Prostate gland (tissue), 2 donors: ENCODE data around the gene ADARB2.

Source experiments
- POLR2A ChIP-seq: fragments of 450-650 bp; IDR thresholded peaks from one replicate; pipeline ENCODE4 v1.6.1; 2016; ENCODE audit warnings: antibody characterized with exemption, mild to moderate bottlenecking
- POLR2AphosphoS5 ChIP-seq: sonication (generic); formaldehyde crosslinking; IDR thresholded peaks from one replicate; pipeline ENCODE4 v1.6.1; 2017; ENCODE audit warnings: antibody characterized with exemption
- TF ChIP-seq, protein P1 (sequence below), 4 experiments: fragments of 200-600 bp in 2 of 4; fragments of 450-650 bp in 2 of 4; sonication (generic) in 2 of 4; IDR thresholded peaks; 1 replicate in 3 of 4; 2 replicates in 1 of 4; pipeline ENCODE4 v1.5.1; 2016 to 2019; ENCODE audit warnings: antibody characterized with exemption in 4 of 4, mild to moderate bottlenecking in 2 of 4, moderate library complexity in 2 of 4

GRCh38 chr10:1294748-1295147 lies 442.6 kb downstream of the ADARB2 start:
- TF ChIP-seq POLR2A (no peak), POLR2AphosphoS5 (no peak)
- TF ChIP-seq, protein P1, sequence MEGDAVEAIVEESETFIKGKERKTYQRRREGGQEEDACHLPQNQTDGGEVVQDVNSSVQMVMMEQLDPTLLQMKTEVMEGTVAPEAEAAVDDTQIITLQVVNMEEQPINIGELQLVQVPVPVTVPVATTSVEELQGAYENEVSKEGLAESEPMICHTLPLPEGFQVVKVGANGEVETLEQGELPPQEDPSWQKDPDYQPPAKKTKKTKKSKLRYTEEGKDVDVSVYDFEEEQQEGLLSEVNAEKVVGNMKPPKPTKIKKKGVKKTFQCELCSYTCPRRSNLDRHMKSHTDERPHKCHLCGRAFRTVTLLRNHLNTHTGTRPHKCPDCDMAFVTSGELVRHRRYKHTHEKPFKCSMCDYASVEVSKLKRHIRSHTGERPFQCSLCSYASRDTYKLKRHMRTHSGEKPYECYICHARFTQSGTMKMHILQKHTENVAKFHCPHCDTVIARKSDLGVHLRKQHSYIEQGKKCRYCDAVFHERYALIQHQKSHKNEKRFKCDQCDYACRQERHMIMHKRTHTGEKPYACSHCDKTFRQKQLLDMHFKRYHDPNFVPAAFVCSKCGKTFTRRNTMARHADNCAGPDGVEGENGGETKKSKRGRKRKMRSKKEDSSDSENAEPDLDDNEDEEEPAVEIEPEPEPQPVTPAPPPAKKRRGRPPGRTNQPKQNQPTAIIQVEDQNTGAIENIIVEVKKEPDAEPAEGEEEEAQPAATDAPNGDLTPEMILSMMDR (IDR thresholded peaks at IDR 0.05) = no peak
